Epithelial cell of umbilical artery (primary cell): ENCODE results near the gene SLC9A7. TPM values are rescaled to one million over a fixed set of nuclear protein-coding genes. Genes with fewer than 3 reads are reported as not detected.

Experiments used
- total RNA-seq: library from RNA; depleted of rRNA; stranded (reverse); fragments of >200 nt; gene quantifications from 2 replicates; pipeline ENCODE4 v1.2.3, GENCODE V29; 2014

The SLC9A7 gene
- 18.7 and 25.7 TPM in 2 replicates for total RNA-seq

DNA sequence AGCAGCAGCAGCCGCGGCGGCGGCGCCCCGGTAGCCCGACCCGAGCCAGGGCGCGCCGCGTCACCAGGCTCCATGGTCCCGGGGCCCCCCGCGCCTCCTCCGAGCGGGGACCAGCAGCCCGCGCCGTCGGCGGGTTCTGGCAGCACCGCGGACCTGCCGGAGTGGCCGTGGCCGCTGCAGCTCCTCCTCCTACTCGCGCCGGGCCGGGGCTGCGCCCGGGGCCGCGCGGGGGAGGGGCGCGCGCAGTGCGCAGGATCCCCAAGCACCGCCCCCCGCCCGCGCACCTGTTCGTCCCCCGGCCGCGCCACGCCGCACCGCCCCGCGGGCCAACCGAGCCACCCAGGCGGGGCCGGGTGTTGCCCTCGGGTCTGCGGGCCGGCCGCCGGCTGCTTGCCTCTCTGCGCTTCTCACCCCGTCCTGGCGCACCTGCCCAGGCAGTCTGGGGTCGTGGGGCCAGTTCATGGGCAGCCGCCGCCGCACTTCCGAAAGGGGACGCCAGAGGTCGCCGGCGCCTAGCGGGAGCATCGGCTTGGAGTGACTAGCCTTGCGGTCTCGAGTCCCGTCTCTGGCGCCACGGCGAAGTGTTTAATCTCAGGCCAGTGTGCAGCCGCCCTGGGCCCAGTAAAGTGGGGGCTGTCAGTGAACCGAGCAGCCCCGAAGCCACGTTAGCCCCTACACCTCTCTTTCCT, at the start of gene SLC9A7:
Gene SLC9A7, minus strand, starts transcription at position 163 of the 689 bp plus-strand sequence. Its CDS starts 89 bp downstream, at position 74.

DNA sequence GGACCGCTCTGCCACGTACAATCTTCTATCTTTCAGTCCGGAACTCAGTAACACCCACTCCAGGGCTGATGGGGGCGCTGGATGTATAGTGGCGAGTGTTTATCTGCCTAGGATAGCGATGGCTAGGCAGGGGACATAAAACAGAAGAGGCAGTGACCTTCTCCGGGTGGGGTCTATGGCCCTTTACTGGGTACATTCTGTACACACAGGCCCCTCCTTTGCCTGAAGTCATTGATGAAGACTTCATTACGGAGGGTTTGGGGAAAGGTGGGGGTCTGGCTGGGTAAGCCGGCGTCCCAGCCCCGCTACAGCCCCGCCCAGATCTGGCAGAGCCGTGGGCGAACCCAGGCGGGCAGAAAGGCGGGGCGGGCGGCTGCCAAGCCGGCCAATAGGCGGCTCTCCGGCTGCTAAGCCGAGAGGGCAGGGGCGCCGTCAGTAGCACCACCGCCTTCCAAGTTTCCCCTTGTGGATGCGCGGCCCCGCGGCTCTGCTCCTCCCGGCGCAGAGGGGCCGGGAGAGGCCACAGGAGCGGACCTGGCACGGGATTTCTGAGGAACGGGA, 185.5 kb downstream of the SLC9A7 start, which contains the start of gene CHST7:
Gene CHST7, plus strand, starts transcription at position 435 of the 561 bp plus-strand sequence. CDS start 167 bp downstream, outside the sequence.

Other genes with a start within 250 kb of the SLC9A7 start
- 4.2 and 7.6 TPM in 2 replicates for gene ZNF674, start 213.7 kb downstream of the SLC9A7 start, total RNA-seq
- gene CHST7, start 185.4 kb downstream of the SLC9A7 start, total RNA-seq, result 40.0 and 53.2 TPM in 2 replicates
- gene RP2, start 77.9 kb upstream of the SLC9A7 start, total RNA-seq, result 25.3 and 32.8 TPM in 2 replicates
- 12.0 and 16.3 TPM in 2 replicates for gene JADE3, start 153.3 kb upstream of the SLC9A7 start, total RNA-seq